Measurements from ENCODE around the gene RAB8A.
"Not testable (repeated sequence)": the region's sequence is repeated elsewhere in the genome, so short reads cannot be mapped to it uniquely, and the experiment has no call there.

The RAB8A gene

GRCh38 chr19:16078759-16079707 lies 32.7 kb upstream of the RAB8A start:
- peak; percentile 92 for DNase-seq (ENCODE audit: low read depth, low spot score)

GRCh38 chr19:16084067-16084685 lies 27.5 kb upstream of the RAB8A start:
- no peak for DNase-seq (ENCODE audit: low read depth, low spot score)

GRCh38 chr19:16085115-16085514 lies 26.6 kb upstream of the RAB8A start:
- DNase-seq (ENCODE audit: low read depth, low spot score): no peak

GRCh38 chr19:16087404-16087803 lies 24.3 kb upstream of the RAB8A start:
- DNase-seq (ENCODE audit: low read depth, low spot score): not testable (repeated sequence)

GRCh38 chr19:16087940-16088339 lies 23.7 kb upstream of the RAB8A start:
- no peak for DNase-seq (ENCODE audit: low read depth, low spot score)

GRCh38 chr19:16088351-16089009 lies 23.2 kb upstream of the RAB8A start:
- no peak for DNase-seq (ENCODE audit: low read depth, low spot score)

- no peak for DNase-seq (ENCODE audit: low read depth, low spot score)
These were observed 22.5 kb upstream of the RAB8A start for GRCh38 chr19:16089010-16089846.

GRCh38 chr19:16091546-16092475 lies 19.9 kb upstream of the RAB8A start:
- DNase-seq (ENCODE audit: low read depth, low spot score): no peak

- DNase-seq (ENCODE audit: low read depth, low spot score): no peak
These were observed 17.2 kb upstream of the RAB8A start for GRCh38 chr19:16094360-16095070.

GRCh38 chr19:16095071-16095571 lies 16.6 kb upstream of the RAB8A start:
- DNase-seq (ENCODE audit: low read depth, low spot score): no peak

GRCh38 chr19:16096280-16096855 lies 15.3 kb upstream of the RAB8A start:
- no peak for DNase-seq (ENCODE audit: low read depth, low spot score)

GRCh38 chr19:16098416-16098768 lies 13.3 kb upstream of the RAB8A start:
- DNase-seq (ENCODE audit: low read depth, low spot score): no peak

GRCh38 chr19:16098821-16099220 lies 12.9 kb upstream of the RAB8A start:
- DNase-seq (ENCODE audit: low read depth, low spot score): no peak

- DNase-seq (ENCODE audit: low read depth, low spot score): not testable (repeated sequence)
These were observed 12.2 kb upstream of the RAB8A start for GRCh38 chr19:16099314-16099965.

- DNase-seq (ENCODE audit: low read depth, low spot score): no peak
These were observed 11.2 kb upstream of the RAB8A start for GRCh38 chr19:16100524-16100923.

- no peak for DNase-seq (ENCODE audit: low read depth, low spot score)
These were observed 7.0 kb upstream of the RAB8A start for GRCh38 chr19:16104722-16105121.

- peak; percentile 59 for DNase-seq (ENCODE audit: low read depth, low spot score)
These were observed 5.6 kb upstream of the RAB8A start for GRCh38 chr19:16106121-16106520.

- no peak for DNase-seq (ENCODE audit: low read depth, low spot score)
These were observed 442 bp downstream of the RAB8A start for GRCh38 chr19:16111909-16112752.
